Erythroblast (primary cell): ENCODE measurements around the gene PTPRR.

Experiments used
- DNase-seq, 2 experiments: peaks; one replicate each; lab custom pipeline; 2025; lab: John Stamatoyannopoulos, UW
- GATA1 ChIP-seq: IDR thresholded peaks from 2 replicates; pipeline ENCODE4 v1.6.1; 2011; ENCODE audit warnings: low read depth, mild to moderate bottlenecking, control low read depth, low read length, moderate library complexity
- POLR2A ChIP-seq: IDR thresholded peaks from 2 replicates; pipeline ENCODE4 v1.6.1; 2011; ENCODE audit warnings: mild to moderate bottlenecking, low read length

Gene PTPRR

DNA sequence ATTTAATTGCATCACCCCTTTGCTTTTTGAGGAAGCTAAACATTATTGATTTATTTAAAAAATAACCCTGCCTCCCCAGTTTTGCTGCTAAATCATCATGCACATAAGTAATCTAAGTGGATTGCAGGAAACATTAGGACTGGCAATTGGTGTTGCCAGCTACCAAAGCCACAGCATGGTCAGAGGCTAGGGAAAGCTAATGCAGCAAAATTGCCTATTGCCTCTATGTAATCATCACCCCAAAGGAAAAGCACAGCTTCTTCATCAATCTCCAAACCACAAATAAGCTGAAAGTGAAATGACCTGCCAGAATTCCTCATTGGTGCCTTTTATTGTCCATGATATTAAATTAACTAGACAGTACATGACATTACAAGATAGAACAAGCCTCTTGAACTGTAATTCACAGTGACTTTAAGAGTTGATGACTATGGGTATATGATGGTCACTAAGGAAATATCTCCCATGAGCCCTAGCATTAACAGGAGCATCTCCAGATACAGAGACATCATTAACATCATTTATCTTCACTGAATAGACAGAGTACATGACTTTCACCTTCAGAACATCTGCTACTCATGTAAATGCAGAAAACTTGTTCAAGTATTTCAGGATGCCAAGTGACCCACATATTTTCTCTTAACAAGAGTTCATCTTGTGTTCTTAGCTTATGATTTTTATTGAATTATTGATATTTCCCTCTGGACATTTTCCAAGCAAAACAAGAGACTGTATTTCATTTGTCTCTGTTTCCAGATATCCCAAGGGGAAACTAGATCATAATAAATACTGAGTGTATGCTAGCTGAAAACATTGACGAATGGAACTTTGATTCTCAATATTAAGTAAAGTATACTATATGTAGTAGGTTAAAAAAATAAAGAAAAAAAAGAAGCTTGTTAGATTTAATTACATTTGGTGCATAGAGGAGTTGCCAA, 29.4 kb downstream of the PTPRR start:
- DNase-seq, result no peak
- TF ChIP-seq GATA1 (no peak), POLR2A (no peak)

DNA sequence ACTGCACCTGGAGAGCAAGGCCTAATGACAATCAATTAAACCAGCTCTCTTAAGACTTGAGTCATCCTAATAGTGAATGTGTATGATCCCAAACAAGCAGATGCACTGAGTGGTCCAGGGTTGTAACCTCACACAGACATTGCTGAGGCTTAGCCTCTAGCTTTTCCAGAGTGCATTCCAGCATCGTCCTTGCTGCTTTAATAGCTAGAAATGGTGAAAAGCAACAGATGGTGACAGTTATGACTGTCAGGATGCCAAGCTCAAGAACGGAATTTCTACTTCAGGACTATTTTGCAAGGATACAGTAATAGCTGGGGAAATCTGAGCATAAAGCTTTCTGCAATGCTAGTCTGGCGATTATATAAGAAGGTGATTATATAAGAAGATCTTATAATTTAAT, 34.6 kb downstream of the PTPRR start:
- no peak for TF ChIP-seq POLR2A
- TF ChIP-seq GATA1, result no peak
- DNase-seq, result no peak

DNA sequence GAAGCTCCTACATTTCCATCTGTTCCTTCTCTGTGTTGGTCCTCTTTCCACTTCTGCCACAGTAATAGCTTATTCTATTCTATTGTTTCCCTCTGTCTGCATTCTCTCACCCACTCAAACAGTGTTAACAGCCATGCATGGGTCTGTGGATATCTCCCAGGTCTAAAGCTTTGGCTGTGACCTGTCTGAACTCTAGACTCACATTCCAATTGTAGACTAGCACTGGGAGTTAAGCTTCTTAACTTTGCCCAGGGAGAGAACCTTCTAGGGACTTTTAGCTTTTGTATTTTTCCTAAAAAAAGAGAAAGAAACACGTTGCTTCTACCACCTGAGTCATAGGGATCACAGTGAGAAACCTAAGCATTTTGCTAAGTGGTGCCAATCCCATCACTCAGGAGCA, 36.7 kb downstream of the PTPRR start:
- TF ChIP-seq GATA1, result no peak
- TF ChIP-seq POLR2A, result no peak
- DNase-seq, result no peak

DNA sequence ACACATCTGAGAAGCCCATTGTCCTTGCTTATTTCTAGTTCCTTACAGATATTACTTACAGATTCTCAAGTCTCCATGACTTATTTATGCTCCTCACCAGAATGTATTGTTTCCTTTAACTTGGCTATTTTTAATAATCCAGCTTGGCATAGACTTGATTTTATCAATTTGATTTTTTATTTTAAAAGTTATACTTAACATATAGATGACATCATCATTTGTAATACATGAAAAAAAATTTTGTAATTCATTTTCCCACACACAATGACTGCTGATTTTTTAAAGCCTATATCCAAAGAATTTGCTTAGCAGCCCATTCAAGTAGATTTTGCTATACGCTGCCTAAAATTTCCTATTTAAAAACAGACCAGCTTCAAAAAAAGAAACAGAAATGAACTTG, 39.8 kb downstream of the PTPRR start:
- TF ChIP-seq POLR2A, result no peak
- TF ChIP-seq GATA1, result no peak
- no peak for DNase-seq

DNA sequence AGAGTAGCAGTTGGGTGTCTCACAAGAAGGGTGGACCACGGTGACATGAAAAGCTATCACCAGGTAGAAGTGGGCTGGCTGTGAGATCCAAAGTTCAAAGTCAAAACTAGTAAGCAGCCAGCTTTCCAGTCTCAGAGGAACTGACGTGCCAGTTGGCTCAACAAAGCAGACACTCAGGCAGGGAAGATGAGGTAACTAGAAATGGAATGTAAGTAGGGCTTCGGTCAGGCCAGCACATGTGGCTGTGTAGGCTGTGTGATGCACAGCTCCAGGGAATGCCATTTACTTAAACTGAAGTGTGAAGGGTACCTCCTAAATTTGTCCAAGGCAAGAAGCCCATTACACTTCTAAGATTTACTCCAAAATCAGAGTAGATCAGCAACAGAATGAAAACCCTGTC, 43.6 kb downstream of the PTPRR start:
- TF ChIP-seq POLR2A (no peak), GATA1 (no peak)
- DNase-seq, result no peak

DNA sequence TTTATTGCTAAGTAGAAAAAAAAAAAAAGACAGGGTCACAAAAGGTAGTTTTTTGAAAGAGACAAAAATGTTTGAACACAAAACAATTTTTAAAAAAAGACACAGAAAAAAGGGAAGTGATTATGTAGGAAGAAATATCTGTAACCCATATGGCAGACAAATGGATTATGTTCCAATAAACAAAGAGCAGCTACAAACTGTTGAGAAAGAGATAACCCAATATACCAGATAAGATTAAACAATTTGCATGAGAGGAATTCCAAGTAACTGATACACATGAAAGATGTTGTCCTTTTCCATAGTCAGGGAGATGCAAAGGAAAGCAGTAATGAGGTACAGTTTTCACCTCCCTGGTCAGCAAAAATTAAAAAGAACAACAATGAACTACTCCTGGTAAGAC, 44.9 kb downstream of the PTPRR start:
- no peak for DNase-seq
- TF ChIP-seq GATA1 (no peak), POLR2A (no peak)

DNA sequence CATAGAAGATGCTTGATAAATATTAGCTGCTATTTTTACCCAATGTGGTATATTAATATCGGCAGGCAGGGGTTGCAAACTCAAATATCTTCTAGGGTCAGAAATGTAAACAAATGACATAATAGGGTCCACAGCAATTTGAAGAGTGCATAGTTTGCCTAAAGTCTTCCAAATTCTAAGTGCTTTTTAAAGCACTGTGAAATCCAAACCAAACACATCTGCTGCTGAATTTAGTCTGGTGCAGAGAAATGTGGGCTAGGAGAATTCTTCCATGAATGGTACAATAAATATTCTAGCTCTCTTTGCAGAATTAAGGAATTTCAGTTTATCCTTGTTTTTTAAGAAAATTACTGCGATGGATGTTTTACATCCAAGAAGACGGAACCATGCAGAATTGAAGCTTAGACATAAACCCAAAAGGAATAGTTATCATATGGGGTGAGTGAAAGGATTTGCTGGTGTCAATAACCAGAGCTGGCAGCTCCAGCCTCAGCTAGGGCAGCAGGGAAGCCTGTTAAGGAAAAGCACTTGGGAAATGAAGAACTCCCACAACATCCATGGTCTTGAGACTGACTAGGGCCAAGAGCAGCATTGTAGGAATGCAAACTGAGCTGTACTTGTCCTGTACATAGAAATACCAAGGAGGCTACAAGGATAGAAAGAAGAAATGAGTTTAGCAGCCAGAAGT, 65.5 kb downstream of the PTPRR start:
- TF ChIP-seq GATA1 (no peak), POLR2A (no peak)
- no peak for DNase-seq

DNA sequence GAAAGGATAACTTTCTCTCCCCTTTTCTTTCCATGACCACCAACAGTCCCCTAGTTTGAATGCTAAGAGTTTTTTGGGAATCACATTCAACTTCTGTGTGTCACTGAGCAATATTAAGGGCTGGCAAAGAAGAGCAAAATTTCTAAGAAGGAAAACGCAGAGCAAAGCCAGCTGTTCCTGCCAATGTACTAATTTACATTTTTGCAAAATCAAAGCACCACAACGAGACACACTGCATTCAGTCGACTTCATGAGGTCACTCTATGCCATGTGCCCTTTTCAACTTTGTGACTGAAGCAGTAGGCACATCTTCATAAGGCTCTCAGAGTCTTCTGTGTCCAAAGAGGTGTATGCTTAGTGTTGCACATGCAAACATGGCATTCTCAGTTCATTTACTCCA, 66.4 kb downstream of the PTPRR start:
- TF ChIP-seq POLR2A (no peak), GATA1 (no peak)
- no peak for DNase-seq

DNA sequence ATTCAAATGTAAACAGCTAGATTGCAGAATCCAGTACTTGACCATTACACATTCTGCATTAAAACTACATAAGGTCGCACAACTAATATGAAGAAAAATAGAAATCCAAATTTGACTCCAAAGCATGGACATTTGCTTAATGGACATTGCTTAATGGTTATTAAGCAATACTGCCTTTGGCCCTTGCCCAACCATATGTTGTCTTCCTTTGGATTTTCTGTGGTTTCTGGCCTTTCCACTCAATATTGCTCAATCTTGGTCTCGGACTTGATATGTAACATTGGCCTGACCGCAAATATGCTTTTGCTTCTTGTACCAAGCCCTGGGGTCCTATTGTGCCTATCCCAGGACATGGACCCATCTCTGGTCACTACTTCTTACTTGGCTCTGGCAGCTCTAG, 67.2 kb downstream of the PTPRR start:
- DNase-seq, result no peak
- TF ChIP-seq GATA1 (no peak), POLR2A (no peak)

DNA sequence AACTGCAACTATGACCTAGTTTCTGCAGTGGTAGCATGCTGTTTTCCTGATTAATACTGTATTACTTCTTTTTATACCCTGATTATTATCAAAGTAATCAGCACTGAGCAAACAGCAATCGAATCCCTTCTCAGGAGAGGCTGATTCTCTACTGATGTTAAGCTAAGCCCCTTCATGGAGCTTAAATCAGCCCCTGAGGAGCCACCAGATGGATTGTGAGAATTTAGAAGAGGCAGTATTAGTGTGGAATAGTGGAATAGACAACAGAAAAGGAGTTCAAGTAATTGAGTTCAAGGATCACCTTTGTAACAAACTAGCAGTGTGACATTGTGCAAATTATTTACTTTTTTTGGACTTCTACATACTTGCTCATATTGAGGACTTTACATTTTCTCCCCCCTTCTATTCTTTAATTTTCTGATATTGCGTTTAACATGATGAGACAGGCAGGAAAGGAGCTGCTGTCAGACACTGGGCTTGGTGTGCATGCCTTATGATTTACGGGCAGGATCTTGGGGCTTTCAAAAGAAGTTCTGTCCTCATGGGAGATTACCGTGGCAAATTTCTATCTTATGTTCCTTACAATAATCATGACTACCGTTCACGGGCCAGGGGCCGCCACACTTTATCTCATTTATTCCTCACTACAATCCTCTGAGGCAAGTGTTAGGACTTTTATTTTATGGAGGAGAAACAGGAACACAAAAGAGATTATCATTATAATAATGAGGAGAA, 68.0 kb downstream of the PTPRR start:
- TF ChIP-seq GATA1 (no peak), POLR2A (no peak)
- no peak for DNase-seq

DNA sequence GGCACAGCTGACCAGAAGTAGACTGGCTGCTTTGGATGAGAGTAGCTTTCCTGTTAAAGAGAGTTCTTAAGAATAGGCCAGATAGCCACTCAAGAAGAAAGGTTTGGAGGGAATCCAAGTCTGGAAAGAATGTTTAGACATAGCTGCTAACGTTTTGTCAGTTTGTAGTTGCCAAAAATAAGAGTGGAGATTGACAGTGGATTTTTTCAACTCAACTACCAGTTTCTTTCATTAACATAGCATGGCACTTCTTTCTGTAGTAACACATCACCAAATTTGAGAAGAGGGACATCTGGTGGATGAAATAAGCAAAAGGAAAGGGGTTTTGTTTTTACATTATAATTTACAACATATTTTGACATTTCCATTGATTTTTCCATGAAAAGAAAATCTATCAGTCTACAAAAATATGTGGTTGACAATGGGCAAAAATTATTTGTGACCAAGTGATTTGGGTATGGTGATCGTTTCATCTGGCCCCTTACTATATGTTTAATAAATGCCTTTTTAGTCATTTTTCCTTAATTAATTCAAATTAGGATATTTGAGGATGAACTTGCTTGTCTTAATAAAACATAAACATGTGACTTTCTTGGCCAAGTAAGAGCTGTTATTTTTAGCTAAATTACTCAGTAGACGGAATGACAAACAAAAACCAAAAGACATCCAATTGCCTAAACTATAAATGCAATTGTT, 71.1 kb downstream of the PTPRR start:
- DNase-seq, result peak in 1 of 2 experiments; percentile 7
- TF ChIP-seq GATA1 (no peak), POLR2A (no peak)

DNA sequence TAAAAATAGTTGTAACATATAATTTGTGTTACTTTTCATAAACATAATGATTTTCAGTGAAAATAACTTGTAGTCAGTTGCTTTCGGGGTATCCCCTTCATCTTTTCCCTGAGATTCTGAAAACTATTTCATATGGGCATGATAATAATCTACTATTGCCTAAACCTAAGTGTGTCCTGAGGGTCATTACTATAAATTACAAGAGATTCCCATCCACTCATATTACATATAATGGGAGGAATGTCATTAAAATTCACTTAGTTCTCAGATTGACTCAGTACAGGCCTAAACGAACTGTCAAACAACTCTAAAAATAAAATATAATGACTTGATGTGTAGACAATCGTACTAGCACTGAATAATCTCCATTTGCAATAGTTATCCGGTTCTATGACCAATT, 72.7 kb downstream of the PTPRR start:
- no peak for DNase-seq

DNA sequence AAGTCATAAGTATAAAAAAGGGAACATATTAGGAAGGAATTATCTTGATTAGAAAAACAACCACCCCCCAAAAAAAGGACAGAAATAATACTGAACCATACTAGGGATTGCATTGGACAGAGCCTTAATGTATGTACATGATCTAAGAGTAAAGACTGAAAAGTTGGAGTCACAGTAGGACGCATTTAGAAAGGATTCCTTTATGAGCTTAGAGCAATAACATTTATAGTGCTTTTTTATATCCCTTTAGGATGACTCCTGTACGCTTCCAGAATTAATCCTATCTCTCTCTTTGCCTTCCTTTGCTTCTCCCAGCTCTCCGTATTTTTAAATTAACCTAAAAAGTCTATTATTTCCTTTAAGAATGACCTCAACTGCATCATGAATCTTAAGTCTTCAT, 75.3 kb downstream of the PTPRR start:
- DNase-seq, result no peak
- TF ChIP-seq POLR2A (no peak), GATA1 (no peak)

More for the DNA sequence above, 72.7 kb downstream of the PTPRR start:
- TF ChIP-seq GATA1 (no peak), POLR2A (no peak)

DNA sequence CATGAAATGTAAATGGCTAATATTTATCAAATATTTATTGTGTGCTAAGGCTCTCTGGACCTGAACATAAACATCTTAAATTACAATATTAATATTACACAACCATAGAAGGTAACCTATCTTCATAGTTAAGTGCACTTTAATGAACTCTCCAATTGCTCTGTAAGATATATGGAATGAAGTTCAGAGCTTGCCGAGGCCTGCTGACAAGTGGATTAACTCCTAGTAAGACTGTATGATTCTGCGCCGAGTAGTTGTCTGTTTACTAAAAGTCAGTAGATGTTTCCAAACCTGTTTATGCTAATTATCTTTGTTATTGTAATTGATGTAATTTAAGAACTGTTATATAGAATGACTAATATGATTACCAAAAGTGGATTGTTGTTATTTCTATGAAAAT, 77.2 kb downstream of the PTPRR start:
- TF ChIP-seq POLR2A (no peak), GATA1 (no peak)

More for the DNA sequence above, 77.2 kb downstream of the PTPRR start:
- no peak for DNase-seq
